Measurements from ENCODE around the gene RAI1. TPM values are rescaled to one million over a fixed set of nuclear protein-coding genes. Genes with fewer than 3 reads are reported as not detected.

RAI1 gene
- total and polyA plus RNA-seq, 2 of the 13 experiments (the other 11 are each of a cell fraction or from before 2014, with no cell fraction given): 3.4 to 5.2 TPM

DNA sequence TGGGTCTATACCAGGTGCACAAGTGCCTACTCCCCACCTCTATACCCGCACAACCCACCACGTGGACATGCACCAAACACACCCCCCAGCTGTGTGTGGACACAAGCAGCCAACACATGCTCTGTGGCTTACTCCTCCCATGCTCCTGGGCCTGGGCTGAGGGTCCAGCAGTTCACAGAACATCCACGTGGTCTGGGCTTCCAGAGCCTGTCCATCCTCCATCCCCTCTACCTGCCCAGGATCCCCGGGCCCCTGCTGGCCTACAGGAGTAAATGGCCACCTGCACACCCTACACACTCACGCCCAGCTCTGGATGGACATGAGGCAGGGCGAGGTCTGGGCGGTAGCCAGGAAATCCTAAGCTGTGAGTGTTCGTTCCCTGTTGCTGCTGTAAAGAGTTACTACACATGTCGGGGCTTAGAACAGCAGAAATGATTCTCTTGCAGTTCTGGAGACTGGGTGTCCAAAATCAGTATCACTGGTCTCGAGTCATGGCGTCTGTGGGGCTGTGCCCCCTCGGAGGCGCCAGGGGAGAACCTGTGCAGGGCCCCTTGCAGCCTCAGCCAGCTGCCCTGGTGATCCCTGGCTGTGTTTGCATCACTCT is 15.0 kb upstream of the RAI1 start (continued):
- TF ChIP-seq HNRNPLL (IDR thresholded peaks at IDR 0.05; ENCODE audit: low read depth, low read length, poor library complexity, severe bottlenecking) (no peak), CBX1 (IDR thresholded peaks at IDR 0.05; ENCODE audit: low read depth) (no peak), KLF16 (CRISPR knock-in tag; IDR thresholded peaks at IDR 0.05) (no peak), DNMT1 (CRISPR knock-in tag; IDR thresholded peaks at IDR 0.05) (no peak), REXO4 (CRISPR knock-in tag; IDR thresholded peaks at IDR 0.05; ENCODE audit: borderline replicate concordance) (no peak), KMT2B (CRISPR knock-in tag; IDR thresholded peaks at IDR 0.05) (no peak), ZNF660 (CRISPR knock-in tag; IDR thresholded peaks at IDR 0.05; ENCODE audit: borderline replicate concordance, low read depth) (no peak), ARID2 (CRISPR knock-in tag; IDR thresholded peaks at IDR 0.05; ENCODE audit: borderline replicate concordance) (no peak), RFXAP (CRISPR knock-in tag; IDR thresholded peaks at IDR 0.05; ENCODE audit: borderline replicate concordance) (no peak; the same call in 1 of the 2 replicates)
- TF ChIP-seq, protein P1, sequence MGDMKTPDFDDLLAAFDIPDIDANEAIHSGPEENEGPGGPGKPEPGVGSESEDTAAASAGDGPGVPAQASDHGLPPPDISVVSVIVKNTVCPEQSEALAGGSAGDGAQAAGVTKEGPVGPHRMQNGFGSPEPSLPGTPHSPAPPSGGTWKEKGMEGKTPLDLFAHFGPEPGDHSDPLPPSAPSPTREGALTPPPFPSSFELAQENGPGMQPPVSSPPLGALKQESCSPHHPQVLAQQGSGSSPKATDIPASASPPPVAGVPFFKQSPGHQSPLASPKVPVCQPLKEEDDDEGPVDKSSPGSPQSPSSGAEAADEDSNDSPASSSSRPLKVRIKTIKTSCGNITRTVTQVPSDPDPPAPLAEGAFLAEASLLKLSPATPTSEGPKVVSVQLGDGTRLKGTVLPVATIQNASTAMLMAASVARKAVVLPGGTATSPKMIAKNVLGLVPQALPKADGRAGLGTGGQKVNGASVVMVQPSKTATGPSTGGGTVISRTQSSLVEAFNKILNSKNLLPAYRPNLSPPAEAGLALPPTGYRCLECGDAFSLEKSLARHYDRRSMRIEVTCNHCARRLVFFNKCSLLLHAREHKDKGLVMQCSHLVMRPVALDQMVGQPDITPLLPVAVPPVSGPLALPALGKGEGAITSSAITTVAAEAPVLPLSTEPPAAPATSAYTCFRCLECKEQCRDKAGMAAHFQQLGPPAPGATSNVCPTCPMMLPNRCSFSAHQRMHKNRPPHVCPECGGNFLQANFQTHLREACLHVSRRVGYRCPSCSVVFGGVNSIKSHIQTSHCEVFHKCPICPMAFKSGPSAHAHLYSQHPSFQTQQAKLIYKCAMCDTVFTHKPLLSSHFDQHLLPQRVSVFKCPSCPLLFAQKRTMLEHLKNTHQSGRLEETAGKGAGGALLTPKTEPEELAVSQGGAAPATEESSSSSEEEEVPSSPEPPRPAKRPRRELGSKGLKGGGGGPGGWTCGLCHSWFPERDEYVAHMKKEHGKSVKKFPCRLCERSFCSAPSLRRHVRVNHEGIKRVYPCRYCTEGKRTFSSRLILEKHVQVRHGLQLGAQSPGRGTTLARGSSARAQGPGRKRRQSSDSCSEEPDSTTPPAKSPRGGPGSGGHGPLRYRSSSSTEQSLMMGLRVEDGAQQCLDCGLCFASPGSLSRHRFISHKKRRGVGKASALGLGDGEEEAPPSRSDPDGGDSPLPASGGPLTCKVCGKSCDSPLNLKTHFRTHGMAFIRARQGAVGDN (CRISPR knock-in tag; IDR thresholded peaks at IDR 0.05): peak; percentile 90
- TF ChIP-seq, protein P2, sequence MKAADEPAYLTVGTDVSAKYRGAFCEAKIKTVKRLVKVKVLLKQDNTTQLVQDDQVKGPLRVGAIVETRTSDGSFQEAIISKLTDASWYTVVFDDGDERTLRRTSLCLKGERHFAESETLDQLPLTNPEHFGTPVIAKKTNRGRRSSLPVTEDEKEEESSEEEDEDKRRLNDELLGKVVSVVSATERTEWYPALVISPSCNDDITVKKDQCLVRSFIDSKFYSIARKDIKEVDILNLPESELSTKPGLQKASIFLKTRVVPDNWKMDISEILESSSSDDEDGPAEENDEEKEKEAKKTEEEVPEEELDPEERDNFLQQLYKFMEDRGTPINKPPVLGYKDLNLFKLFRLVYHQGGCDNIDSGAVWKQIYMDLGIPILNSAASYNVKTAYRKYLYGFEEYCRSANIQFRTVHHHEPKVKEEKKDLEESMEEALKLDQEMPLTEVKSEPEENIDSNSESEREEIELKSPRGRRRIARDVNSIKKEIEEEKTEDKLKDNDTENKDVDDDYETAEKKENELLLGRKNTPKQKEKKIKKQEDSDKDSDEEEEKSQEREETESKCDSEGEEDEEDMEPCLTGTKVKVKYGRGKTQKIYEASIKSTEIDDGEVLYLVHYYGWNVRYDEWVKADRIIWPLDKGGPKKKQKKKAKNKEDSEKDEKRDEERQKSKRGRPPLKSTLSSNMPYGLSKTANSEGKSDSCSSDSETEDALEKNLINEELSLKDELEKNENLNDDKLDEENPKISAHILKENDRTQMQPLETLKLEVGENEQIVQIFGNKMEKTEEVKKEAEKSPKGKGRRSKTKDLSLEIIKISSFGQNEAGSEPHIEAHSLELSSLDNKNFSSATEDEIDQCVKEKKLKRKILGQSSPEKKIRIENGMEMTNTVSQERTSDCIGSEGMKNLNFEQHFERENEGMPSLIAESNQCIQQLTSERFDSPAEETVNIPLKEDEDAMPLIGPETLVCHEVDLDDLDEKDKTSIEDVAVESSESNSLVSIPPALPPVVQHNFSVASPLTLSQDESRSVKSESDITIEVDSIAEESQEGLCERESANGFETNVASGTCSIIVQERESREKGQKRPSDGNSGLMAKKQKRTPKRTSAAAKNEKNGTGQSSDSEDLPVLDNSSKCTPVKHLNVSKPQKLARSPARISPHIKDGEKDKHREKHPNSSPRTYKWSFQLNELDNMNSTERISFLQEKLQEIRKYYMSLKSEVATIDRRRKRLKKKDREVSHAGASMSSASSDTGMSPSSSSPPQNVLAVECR (CRISPR knock-in tag; IDR thresholded peaks at IDR 0.05; ENCODE audit: borderline replicate concordance): peak; percentile 65
- TF ChIP-seq, protein P3, sequence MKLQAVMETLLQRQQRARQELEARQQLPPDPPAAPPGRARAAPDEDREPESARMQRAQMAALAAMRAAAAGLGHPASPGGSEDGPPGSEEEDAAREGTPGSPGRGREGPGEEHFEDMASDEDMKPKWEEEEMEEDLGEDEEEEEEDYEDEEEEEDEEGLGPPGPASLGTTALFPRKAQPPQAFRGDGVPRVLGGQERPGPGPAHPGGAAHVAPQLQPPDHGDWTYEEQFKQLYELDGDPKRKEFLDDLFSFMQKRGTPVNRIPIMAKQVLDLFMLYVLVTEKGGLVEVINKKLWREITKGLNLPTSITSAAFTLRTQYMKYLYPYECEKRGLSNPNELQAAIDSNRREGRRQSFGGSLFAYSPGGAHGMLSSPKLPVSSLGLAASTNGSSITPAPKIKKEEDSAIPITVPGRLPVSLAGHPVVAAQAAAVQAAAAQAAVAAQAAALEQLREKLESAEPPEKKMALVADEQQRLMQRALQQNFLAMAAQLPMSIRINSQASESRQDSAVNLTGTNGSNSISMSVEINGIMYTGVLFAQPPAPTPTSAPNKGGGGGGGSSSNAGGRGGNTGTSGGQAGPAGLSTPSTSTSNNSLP (IDR thresholded peaks at IDR 0.05; ENCODE audit: low read depth, low read length): no peak
- TF ChIP-seq, protein P4, sequence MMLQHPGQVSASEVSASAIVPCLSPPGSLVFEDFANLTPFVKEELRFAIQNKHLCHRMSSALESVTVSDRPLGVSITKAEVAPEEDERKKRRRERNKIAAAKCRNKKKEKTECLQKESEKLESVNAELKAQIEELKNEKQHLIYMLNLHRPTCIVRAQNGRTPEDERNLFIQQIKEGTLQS (CRISPR knock-in tag; IDR thresholded peaks at IDR 0.05): no peak

Measured in HepG2 (cell line).